Subcutaneous adipose tissue (tissue), 4 donors: Measurements from ENCODE around the gene CALN1. TPM values are rescaled to one million over a fixed set of nuclear protein-coding genes. Genes with fewer than 3 reads are reported as not detected.

ENCODE experiments used
- CTCF ChIP-seq: fragments of 450-650 bp; IDR thresholded peaks from one replicate; pipeline ENCODE4 v1.5.1; 2016; ENCODE audit warnings: low read depth, mild to moderate bottlenecking, control low read depth, antibody characterized with exemption, moderate library complexity
- total RNA-seq, 4 donors: library from RNA; depleted of rRNA; stranded (reverse); fragments of >200 nt; gene quantifications; one replicate each; pipeline ENCODE4 v1.1.0, GENCODE V29; 2016

Gene CALN1
- total RNA-seq, 4 donors from 2014 or later = 0.19 to 0.68 (median 0.22) TPM; not detected in 1

- no peak for TF ChIP-seq CTCF
Measured at GRCh38 chr7:72106405-72106804, 305.7 kb downstream of the CALN1 start.

GRCh38 chr7:72101444-72101843 is 310.7 kb downstream of the CALN1 start:
- no peak for TF ChIP-seq CTCF

- no peak for TF ChIP-seq CTCF
Measured at GRCh38 chr7:72099784-72100183, 312.4 kb downstream of the CALN1 start.

GRCh38 chr7:72098807-72099580 is 313.1 kb downstream of the CALN1 start:
- TF ChIP-seq CTCF = no peak

- TF ChIP-seq CTCF = no peak
Measured at GRCh38 chr7:72097226-72097625, 314.9 kb downstream of the CALN1 start.

GRCh38 chr7:72092769-72093168 is 319.4 kb downstream of the CALN1 start:
- no peak for TF ChIP-seq CTCF

- no peak for TF ChIP-seq CTCF
Measured at GRCh38 chr7:72087926-72088325, 324.2 kb downstream of the CALN1 start.
